Neural cell (in vitro differentiated cells): ENCODE measurements around the gene B3GNT3.

Source experiments
- EP300 ChIP-seq: fragments of 450-650 bp; conservative IDR thresholded peaks from 2 replicates; pipeline ENCODE4 v1.6.1; 2014; ENCODE audit warnings: antibody characterized with exemption, mild to moderate bottlenecking, moderate library complexity; ENCODE audit not compliant: poor library complexity, severe bottlenecking
- EZH2 ChIP-seq: fragments of 200-600, 300-800 bp; shearing (Covaris generic), sonication (generic); IDR thresholded peaks from 2 replicates; pipeline ENCODE4 v1.6.1; 2014; ENCODE audit warnings: antibody characterized with exemption, low read length, borderline replicate concordance, mild to moderate bottlenecking; ENCODE audit not compliant: insufficient read depth, poor library complexity, severe bottlenecking
- MXI1 ChIP-seq: fragments of 450-650 bp; conservative IDR thresholded peaks from 2 replicates; pipeline ENCODE4 v1.6.1; 2014; ENCODE audit warnings: antibody characterized with exemption, mild to moderate bottlenecking; ENCODE audit not compliant: poor library complexity, severe bottlenecking
- POLR2AphosphoS5 ChIP-seq: IDR thresholded peaks from 2 replicates; pipeline ENCODE4 v1.6.1; 2012
- RAD21 ChIP-seq: fragments of 450-650 bp; conservative IDR thresholded peaks from 2 replicates; pipeline ENCODE4 v1.6.1; 2014; ENCODE audit warnings: antibody characterized with exemption, mild to moderate bottlenecking, moderate library complexity
- SMC3 ChIP-seq: fragments of 450-650 bp; conservative IDR thresholded peaks from 2 replicates; pipeline ENCODE4 v1.6.1; 2014; ENCODE audit warnings: antibody characterized with exemption, mild to moderate bottlenecking, moderate library complexity; ENCODE audit not compliant: poor library complexity
- TAF1 ChIP-seq: IDR thresholded peaks from 2 replicates; pipeline ENCODE4 v1.6.1; 2012; ENCODE audit warnings: low read depth
- TF ChIP-seq, protein P1 (sequence below): fragments of 450-650 bp; IDR thresholded peaks from 2 replicates; pipeline ENCODE4 v1.5.1; 2014; ENCODE audit warnings: antibody characterized with exemption, mild to moderate bottlenecking, moderate library complexity; ENCODE audit not compliant: poor library complexity, severe bottlenecking
- TF ChIP-seq, protein P2 (sequence below): IDR thresholded peaks from 2 replicates; pipeline ENCODE4 v1.6.1; 2012; ENCODE audit warnings: borderline replicate concordance

DNA sequence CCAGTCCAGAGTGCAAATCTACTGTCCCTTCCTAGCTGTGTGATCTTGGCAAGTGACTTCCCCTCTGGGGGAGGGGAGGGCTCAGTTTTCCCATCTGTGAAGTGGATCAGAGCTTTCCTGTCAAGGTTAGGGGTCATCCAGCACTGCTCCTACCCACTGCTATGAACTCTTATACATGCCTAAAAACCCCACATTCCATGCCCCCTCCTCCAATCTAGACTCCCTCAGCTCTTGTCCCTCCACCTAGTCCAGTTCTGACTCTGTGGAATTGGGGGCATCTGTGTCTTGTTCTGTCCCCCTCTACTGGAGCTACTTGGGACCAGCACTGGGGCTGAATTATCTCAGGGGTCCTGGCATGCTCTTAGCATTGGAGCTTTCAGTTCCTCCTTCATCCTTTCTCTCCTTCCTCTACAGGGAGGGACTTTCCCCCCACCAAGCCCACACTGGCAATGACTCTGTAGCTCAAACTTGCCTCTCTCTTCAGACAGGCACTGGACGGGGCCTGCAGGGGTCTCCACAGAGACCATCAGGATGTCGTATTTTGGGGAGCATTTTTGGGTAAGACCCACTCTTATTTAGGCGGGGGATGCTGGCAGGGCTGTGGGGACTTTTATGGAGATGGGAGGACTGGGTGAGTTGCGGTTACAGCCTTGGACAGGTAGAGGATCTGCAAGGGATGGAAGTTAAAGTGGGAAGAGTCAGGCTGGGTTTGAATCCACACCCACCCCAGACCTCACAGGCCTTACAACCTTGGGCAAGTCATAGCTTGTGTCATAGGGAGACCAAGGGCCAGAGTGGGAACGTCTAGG, 40.1 kb upstream of the B3GNT3 start:
- TF ChIP-seq TAF1 (no peak), EP300 (no peak), POLR2AphosphoS5 (no peak), EZH2 (no peak), MXI1 (no peak), RAD21 (no peak), SMC3 (no peak)
- TF ChIP-seq, protein P1, sequence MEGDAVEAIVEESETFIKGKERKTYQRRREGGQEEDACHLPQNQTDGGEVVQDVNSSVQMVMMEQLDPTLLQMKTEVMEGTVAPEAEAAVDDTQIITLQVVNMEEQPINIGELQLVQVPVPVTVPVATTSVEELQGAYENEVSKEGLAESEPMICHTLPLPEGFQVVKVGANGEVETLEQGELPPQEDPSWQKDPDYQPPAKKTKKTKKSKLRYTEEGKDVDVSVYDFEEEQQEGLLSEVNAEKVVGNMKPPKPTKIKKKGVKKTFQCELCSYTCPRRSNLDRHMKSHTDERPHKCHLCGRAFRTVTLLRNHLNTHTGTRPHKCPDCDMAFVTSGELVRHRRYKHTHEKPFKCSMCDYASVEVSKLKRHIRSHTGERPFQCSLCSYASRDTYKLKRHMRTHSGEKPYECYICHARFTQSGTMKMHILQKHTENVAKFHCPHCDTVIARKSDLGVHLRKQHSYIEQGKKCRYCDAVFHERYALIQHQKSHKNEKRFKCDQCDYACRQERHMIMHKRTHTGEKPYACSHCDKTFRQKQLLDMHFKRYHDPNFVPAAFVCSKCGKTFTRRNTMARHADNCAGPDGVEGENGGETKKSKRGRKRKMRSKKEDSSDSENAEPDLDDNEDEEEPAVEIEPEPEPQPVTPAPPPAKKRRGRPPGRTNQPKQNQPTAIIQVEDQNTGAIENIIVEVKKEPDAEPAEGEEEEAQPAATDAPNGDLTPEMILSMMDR: no peak
- TF ChIP-seq, protein P2, sequence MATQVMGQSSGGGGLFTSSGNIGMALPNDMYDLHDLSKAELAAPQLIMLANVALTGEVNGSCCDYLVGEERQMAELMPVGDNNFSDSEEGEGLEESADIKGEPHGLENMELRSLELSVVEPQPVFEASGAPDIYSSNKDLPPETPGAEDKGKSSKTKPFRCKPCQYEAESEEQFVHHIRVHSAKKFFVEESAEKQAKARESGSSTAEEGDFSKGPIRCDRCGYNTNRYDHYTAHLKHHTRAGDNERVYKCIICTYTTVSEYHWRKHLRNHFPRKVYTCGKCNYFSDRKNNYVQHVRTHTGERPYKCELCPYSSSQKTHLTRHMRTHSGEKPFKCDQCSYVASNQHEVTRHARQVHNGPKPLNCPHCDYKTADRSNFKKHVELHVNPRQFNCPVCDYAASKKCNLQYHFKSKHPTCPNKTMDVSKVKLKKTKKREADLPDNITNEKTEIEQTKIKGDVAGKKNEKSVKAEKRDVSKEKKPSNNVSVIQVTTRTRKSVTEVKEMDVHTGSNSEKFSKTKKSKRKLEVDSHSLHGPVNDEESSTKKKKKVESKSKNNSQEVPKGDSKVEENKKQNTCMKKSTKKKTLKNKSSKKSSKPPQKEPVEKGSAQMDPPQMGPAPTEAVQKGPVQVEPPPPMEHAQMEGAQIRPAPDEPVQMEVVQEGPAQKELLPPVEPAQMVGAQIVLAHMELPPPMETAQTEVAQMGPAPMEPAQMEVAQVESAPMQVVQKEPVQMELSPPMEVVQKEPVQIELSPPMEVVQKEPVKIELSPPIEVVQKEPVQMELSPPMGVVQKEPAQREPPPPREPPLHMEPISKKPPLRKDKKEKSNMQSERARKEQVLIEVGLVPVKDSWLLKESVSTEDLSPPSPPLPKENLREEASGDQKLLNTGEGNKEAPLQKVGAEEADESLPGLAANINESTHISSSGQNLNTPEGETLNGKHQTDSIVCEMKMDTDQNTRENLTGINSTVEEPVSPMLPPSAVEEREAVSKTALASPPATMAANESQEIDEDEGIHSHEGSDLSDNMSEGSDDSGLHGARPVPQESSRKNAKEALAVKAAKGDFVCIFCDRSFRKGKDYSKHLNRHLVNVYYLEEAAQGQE: no peak
